NCI-H1694 (cell line): Measurements from ENCODE around the gene BTD.

ENCODE experiments used
- DNase-seq: peaks from one replicate; lab custom pipeline; 2025; lab: John Stamatoyannopoulos, UW

The BTD gene, protein sequence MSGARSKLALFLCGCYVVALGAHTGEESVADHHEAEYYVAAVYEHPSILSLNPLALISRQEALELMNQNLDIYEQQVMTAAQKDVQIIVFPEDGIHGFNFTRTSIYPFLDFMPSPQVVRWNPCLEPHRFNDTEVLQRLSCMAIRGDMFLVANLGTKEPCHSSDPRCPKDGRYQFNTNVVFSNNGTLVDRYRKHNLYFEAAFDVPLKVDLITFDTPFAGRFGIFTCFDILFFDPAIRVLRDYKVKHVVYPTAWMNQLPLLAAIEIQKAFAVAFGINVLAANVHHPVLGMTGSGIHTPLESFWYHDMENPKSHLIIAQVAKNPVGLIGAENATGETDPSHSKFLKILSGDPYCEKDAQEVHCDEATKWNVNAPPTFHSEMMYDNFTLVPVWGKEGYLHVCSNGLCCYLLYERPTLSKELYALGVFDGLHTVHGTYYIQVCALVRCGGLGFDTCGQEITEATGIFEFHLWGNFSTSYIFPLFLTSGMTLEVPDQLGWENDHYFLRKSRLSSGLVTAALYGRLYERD

DNA sequence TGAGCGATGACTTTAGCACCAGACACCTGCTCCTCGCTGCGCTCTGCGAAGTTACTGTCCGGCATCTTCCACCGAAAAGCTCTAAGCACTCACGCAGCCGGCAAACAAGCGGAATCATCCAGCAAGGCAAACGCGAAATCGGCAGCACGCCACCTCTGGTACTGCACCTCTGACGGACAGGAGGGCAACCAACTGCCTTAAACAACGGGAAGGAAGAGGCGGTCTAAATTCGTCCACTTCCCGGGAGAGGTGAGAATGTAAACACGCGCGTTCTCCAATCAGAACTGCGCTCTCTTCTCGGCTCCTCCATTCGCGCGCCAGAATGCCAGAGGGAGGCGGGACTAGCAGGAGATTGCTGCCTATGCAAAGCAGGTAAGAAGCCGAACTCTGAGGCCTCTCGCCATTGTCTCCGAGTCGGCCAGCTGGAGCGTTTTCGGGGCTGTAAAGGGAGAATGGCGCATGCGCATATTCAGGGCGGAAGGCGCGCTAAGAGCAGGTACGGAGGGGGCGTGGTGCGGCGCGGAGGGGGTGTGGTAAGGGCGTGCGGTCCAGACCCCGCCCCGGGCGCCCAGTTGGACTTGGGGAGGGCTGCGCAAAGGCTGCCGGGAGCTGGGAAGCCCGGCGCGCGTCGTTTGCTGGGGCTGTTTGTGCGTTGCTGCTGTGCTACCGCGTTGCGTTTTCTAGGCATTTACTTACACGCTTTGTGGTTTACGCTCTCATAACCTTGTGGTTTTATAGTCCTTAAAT, at the start of gene BTD, which contains the start of gene HACL1:
TSS of gene BTD (plus strand) at position 347 of the 747 bp plus-strand sequence. CDS start 33,695 bp downstream, outside the sequence.
TSS of gene HACL1 (minus strand) at position 171 of the 747 bp plus-strand sequence. CDS start at position 65, 106 bp downstream.
- DNase-seq = no peak

DNA sequence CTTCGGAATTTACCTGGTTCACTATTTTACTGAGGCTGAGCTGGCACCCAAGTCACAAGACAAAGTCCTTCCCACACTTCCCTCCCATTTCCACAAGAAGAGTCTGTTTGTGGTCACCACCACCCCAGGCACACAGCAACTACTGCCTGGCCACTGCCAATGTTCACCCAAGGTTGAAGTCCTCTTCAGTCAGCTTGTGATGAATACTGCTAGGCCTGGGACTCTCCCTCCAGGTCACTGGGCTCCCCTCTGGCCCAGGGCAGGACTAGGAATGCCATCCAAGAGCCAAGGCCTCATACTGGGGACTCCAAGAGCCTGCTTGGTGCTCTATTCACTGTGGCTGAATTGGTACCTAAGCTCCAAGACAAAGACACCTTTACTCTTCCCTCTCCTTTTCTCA, 49.6 kb upstream of the BTD start:
- no peak for DNase-seq

DNA sequence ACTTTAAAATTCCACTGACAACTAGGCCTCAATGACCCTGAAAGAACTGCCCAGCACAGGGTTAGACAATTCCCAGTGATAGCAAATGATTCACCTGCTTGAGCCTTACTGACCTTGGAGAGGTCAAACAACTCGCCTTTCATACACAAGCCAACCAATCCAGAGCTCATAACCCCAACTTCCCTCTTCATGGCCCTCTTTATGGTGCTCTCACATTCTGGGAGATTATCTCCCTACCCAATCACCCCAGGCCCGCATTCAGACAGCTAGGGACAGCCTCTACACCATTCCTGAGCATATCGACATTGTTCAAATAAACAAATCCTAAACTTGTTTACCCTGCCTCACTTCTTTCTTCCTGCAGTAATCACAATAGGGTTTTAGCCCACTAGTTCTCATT, 47.8 kb upstream of the BTD start:
- DNase-seq = no peak

DNA sequence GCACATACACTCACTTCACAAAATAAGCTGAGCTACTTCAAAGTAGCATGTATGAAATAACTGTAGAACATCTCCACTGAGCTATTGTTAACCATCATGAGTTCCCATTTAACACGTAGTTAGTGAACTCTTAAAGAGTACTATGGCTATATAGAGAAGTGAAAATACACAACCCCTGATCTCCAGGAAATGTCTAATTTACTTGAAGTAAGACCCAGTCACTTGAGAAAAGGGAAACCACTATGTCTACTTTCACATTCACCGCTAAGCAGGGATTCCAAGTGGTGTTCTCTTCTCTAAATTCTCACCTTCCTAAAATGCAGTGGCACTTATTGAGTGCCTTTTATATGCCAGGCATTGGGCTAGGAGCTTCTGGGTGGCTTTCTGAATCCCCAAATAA, 45.0 kb upstream of the BTD start:
- DNase-seq = no peak

DNA sequence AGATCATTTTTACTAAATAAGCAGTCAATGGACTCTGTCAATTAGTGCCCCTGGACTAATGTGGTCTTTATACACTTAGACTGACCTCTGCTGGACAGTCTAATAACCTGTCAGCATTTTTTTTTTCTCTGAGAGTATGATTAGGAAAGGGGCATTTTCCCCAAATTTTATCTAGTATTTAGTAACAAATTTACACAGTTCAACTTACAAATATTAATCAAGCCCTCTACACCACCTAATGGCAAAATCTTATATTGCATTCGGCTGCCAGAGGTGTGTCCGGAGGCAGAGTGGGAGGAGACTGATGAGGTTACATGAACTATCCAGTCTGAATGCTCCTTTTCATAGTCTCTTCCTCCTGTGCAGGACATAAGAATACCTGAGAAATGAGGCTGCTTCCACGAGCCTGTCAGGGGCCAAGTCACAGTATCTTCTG, 44.0 kb upstream of the BTD start:
- DNase-seq = peak; percentile 63

DNA sequence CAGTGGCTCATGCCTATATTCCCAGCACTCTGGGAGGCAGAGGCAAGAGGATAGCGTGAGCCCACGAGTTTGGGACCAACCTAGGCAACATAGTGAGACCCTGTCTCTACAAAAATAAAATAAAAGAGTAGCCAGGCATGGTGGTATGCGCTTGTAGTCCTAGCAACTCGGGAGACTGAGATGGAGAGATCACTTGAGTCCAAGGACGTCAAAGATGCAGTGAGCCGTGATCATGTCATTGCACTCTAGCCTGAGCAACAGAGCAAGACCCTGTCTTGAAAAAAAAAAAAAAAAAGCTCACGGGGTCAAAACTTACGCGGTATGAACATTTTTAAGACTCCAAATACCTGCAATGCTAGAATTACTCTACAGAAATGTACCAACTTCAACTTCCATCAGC, 43.0 kb upstream of the BTD start:
- DNase-seq = no peak

DNA sequence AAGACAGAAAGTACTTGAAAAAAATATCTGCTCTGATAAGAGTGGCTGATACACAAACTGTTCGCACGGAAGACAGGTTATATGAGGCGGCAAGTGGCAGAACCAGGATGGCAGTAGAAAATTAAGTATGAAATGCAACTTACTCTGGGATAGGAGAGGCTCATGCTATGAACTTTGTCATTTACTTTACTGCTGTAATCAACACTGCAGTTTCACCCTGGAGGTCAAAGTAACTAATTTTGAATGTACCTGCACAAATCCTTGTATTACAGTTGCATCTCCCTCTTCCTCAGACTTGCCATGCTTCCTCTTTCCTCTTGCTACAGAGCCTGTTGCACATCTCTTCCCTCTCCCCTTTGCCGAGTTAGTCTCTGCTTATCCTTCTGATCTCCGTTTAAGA, 39.0 kb upstream of the BTD start:
- no peak for DNase-seq

DNA sequence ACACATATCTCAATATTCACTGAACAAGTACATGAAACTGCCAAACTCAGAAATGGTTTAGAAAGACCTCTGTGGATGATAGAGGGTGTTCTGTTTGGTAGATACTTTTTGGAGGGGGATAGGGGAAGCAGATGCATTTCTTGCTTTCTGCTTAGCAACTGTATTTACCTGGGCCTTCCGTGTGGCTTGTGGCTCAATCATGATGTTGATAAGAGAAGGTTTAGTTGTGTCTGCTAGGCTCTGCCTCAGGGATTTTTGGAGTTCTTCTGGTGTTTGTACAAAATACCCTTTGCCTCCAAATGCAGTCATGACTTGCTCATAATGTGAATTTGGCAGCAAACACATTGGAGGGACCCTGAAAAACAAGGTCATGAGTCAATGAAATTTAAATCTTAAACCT, 38.4 kb upstream of the BTD start:
- no peak for DNase-seq

DNA sequence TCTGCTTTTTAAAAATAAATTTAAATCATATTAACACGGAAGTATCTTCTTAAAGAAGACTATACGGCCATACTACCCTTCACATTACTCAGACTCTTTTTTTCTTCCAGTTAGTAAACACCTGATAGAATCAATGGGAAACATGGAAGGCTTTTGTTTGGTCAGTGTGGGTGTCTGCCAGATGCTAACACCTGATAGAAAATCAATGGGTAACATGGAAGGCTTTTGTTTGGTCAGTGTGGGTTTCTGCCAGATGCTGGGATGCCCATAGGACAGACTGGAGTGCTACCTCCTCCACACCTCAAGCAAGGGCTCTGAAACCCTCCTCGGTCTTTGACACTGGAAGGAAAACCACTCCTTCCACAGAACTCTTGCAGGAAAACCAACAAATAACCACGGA, 29.4 kb upstream of the BTD start:
- no peak for DNase-seq

DNA sequence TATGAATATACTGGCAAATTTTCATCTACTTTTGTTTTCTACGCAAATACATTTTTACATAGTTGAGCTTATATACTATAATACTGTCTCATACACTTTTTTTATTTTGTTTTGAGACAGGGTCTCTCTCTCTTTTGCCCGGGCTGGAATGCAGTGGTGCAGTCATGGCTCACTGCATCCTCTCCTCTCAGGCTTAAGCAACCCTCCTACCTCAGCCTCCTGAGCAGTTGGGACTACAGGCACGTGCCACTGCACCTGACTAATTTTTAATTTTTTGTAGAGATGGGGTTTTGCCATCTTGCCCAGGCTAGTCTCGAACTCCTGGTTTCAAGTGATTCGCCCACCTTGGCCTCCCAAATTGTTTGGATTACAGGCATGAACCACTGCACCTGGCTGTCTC, 26.1 kb upstream of the BTD start:
- no peak for DNase-seq

DNA sequence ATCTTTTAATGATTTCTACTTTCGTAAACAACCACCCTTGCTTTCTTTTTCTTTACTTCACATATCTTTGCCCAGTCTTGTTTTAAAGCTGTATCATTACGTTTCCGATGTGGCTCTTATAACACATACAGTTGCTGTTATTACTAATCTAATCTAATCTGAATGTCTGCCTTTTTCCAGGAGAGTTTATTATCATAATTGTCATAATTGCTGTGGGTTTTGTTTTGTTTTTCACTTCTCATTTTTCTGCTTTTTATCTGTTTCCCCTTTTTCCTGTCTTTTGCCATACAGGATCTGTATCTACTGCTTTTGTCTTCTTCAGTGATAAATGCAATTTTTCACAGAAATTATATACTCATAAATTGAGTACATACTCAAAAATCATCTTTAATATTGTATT, 25.1 kb upstream of the BTD start:
- DNase-seq = no peak

DNA sequence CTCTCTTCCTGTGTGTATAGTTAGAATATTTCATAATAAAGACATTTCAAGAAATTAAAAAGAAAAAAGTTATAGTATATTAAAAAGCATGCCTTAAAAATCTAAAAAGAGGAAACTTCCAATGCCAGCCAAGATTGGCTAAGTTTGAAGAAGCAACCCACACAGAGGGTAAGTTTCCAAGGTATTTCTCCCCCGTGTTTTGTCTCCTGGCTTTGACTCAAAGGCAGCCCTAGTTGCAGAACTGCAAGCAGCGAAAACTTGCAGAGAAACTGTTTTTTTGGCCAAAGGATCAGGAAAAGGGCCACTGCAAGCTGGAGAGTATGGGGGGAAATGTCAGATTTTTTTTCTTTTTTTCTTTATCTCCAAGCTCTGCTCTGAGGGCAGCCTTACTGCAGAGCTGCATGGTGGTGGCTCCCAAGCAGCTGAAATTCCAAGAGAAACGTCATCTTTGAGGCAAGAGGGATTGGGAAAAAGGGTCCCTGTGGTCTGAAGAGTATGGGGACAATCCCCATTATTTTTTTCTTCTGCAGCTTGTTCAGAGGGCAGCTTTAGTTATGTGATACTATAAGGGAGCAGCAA, 23.2 kb upstream of the BTD start:
- DNase-seq = no peak

DNA sequence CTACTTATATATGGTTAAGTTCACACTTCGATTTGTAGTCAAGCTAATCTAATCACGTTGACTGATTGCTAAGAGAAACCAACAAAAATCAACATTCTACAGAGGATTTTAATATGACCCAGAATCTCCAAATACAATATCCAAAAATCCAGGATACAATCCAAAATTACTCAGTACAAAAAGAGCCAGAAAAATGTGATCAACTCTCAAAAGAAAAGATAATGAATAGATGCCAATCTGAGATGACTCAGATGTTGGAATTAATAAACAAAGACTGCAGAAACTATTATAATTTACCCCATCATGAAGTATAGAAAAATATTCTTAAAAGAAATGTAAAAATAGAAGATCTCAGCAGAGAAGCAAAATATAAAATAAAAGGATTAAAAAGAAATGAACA, 22.5 kb upstream of the BTD start:
- DNase-seq = no peak

DNA sequence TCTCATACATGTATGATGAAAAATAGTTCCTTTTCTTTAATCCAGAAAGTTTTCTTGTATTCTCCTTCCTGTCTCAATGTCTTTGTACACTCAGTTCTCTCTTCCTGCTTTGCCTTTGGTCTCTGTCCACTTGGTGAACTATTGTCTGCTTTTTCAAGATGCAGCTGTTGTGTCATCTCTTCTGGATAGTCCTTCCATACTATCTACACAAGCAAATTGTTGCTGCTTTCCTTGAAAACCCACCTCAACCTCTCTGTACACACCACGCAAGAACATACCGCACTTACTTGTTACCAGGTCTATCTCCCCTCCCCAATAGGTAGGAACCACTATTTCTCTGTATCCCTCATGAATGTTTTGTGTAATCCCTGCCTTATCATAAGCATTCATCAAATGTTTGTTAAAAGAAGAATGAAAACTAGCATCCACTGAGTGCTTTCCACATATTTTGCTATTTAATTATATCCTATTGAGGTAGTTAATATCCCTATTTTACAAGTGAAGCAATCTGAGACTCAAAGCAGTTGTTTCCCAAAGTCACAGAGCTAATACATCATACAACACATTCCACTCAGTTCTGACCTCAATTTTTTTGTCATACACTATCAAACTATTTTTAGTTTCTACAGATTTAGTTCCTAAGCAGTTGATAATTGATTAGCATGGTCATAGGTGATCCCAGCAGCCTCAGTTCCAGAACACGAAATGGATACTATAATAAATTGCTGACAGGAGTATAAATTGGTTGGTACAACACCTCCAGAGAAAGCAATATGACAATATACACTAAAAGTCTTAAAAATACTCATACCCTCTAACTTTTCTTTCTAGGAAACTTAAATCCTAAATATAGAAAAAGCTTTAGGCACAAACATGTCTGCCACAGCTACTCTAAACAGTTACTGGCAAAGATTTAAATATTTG, 19.8 kb upstream of the BTD start:
- DNase-seq = no peak

DNA sequence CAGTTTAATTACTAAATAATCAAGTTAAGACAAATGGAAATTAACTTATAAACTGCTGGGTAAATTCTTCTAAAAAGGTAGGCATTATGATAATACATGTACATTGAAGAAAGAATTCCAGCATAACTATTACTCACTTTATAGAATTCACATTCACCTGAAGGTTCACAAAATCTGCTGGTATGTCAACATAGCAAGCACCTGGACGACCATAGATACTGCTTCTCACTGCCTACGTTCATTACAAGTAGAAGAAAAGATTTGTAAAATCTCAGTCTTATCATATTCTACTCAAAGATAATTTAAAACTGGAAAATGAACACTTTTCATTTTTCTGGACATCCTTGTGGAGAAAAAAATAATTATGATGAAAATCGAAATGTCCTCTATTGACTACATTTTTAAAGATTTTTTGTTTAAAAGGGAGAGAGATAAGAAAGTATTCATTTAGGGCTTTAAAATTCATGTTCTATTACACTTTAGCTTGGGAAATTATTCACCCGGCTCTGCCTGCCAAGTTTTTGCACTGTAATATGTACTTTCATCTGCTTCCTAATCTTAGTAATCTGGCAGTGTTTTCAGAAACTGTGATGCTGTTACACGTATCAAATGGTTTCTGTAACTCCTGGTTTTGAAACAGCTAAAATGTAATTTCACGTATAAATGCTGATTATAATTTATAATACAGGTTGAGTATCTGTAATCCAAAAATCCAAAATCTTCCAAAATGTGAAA, 16.3 kb upstream of the BTD start:
- DNase-seq = no peak

DNA sequence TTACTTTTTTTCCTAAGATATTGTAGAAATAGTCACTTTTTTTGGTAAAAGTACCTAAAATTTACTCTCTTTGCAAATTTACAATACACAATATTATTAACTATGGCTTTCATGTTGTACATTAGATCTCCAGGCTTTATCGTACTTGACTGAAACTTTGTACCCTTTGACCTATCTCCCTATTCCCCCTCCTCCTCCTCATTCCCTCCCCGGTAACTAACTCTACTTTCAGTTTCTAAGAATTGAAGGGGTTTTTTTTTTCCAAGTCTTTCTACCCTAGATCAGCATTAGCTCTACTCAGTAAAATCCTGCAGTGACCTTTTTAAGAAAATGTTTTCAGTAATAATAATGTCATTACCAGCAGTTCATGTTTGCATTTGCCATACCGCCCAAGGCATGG, 10.3 kb upstream of the BTD start:
- no peak for DNase-seq

DNA sequence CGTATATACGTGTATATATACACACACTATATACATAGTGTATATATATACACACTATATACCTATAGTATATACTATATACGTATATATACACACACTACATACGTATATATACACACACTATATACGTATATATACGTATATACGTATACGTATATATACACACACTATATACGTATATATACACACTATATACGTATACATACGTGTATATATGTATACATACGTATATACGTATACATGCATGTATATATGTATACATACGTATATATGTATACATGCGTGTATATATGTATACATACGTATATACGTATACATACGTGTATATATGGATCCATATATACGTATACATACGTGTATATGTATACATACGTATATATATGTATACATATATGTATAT, 9.6 kb upstream of the BTD start:
- no peak for DNase-seq

DNA sequence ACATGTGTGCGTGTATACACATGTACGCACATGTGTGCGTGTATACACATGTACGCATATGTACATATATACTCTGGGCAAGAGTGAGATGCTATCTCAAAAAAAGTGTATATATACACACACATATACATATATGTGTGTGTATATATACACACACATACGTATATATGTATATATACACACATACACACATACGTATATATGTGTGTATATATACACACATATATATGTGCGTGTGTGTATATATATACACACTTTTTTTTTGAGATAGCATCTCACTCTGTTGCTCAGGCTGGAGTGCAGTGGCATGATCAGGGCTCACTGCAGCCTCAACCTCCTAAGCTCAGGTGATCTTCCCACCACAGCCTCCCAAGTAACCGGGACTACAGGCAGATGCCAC, 8.6 kb upstream of the BTD start:
- no peak for DNase-seq

DNA sequence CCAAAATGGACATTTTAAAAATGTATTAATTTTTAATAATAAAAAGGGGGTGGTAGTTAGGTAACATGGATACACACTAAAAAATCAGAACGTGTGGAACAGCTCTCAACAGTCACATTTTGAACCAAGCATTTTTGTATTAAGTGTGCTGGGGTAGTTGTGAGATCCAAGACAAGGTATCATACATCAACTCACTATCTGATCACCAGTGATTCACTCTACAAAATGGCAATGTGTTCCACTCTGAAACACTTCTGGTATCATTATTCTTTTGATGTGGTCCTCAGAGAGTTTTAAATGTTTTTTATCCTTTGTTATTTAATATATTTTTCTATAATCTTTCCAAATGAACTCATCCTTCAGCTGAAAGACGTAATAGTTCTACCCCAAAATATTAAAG, 5.6 kb upstream of the BTD start:
- DNase-seq = no peak

DNA sequence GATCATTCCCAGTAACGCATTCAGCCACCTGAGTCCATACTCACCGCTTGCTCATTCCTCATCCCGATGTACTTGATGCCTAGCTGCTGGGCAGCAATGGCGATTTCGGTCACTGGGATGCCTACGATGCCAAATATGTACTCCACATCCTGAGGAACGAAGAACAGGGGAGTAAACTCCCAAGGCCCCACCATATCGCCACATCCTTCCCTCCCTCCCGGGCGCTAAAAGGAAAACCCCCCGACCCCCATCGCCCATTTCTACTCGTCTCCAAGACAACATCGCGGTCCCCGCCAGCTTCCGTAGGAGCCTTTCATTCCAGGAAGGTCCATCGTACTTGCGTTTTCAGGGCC, 523 bp upstream of the BTD start:
- no peak for DNase-seq

DNA sequence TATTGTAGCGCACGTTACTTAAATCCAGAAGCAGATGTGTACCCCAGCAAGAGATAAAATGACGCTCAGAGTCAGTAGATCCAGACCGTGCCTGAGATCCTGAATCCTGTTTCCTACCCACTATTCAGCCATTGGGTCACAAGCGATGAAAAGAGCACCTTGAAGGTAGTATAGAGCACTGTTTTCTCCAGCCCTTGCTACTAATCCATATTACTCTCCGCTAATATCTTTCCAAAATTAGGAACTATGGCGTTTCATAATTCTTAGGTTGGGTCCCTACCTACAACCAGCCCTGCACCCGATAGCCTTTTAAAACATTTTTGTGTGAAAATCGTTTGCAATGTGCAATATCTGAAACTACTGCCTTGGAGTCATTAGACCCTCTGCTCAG, 596 bp downstream of the BTD start:
- no peak for DNase-seq
